Stimulated activated CD4-positive, alpha-beta T cell treated with anti-CD3 and anti-CD28 coated beads, Interleukin-1b, Interleukin-23, amount 100 ng/mL, for 4 hours (primary cell): ENCODE data around the gene OSBPL2.

Experiments
- DNase-seq, 2 donors: peaks; one replicate each; pipeline ENCODE4 v3.0.0-alpha.2; 2020; ENCODE audit warnings: low read depth in 2 of 2

Gene OSBPL2

DNA sequence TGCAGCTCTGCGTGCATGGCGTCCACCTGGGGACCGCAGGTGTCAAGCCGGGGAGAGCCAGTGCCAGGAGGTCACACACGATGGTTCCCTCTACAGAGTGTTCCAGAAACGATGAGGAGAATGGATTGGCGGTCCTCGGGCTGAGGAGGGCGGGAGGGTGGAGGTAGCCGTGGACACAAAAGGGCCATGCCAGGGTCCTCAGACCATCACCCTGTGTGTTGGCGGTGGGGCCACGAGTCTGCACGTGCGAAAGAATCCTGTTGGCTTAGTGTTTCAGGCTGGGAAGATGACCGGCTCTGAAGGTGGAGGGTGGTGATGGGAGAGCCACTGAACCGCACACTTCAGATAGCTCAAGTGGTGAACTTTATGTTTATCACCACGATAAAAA lies 31.9 kb upstream of the OSBPL2 start:
- DNase-seq: no peak

DNA sequence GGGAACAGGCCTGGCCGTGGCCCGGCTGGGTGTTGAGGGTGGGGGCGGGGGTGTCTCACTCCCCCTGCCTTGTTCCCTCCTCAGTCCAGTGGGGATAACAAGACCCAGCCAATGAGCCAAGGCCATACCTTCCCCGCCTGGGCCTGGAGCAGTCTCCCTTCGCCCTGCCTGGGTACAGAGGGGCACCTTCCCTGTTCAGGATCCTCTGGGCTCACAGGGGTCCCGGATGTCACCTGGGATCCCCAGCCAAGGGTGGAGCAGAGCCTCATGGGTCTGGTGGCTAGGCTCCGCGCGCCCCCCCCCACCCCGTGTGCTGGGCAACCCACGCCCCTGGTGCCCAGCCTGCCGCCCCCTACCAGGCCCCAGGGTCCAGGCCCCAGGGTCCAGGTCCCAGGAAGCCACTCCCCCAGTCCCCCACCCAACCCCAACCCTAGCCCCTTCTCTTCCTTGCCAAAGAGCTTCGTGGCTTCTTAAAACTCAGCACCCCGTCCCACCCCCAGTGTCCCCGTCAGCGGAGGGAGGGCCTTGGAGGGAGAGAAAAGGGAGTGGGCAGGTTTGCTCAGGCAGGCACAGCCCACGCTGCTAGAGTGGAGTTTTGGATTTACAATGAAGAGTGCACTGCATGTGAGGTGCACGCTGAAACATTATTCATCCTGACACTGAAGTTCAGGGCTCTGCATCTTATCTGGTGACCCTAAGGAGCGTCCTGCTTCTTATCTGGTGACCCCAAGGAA lies 30.1 kb upstream of the OSBPL2 start:
- DNase-seq: no peak

DNA sequence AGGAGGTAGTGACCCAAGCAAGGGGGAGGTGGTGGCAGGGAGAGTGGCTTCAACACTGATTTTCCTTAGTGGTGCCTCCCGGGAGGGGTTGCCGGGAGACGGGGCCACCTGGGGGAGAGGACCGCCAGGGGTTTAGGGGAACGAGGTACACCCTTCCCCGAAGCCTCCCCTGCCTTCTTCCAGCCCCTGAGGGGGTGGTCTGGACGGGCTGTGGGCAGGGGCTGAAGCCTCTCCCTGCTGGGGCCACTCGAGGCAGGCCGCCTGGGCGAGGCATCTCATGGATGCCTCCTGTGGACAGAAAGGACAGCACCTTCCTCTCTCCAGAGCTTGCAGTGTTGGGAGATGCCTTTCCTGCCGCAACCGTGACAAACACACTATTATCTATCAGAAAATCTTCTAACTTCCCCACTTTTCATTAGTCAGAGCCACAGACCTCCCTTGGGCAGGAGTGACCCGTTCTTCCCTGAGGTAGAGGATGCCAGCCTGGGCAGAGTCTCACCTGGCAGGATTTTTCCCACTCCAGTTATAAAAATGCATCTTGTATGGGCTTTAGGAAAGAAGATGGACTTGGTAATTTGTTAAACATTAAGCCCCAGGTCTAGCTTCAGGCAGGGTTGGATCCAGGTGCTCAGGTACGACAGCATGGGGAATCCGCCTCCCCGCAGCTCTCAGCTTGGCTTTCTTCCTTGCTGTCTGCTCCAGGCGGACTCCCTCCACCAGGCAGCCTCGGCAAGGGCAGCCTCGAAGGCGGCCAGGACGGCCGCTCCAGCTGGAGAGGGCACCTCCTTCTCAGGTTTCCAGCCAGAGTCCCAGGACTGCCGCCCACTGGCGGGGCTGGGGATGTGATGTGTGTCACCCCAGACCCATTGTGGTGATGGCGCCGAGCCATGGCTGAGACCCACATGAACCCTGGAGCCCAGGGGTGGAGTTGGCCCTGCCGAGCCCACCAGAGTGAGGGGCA lies 29.2 kb upstream of the OSBPL2 start:
- DNase-seq: no peak

DNA sequence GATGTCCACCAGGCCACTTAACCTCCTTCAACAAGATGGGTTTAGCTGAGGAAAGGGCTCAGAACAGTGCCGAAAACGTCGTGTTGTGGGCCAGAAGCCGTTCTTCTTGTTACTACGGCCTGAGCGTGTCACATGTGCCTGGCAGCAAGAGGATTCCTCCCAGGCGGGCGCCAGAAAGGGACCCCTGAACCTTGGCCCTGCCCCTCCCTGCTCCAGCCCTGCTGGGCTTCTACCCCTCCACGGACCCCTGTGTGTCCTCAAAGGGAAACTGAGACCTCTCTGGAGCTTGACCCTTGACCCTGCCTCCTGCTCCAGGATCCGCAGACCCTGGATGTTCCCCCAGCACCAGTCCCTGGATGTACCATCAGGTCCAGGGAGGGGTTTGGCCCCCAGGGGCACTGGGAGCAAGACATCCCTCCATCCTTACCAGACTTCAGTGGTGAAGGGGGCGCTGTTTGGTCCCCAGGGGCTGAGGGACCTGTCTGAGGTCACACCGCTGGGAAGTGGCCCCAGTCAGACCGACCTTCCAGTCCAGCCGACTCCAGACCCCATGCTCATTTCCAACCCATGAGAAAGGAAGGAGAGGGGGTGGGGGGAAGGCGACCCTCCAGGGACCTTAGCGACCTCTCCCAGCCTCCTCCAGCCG lies 28.3 kb upstream of the OSBPL2 start:
- DNase-seq: no peak

DNA sequence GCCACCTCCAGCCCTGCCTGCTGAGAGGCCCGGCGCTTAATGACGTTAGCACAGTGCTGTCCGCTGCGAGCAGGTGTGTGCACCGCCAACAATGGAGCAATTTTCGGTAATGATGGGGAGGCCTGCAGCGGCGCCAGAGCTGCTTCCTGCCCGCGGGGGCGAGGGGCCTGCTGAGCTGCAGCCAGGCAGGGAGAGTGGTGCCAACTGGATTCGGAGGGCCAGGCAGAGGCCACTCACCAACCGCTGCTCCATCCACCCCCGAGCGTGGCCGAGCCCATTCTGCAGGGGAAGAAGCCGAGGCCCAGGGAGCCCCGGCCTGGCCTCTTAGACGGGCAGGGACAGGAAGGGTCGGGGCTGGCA lies 27.8 kb upstream of the OSBPL2 start:
- no peak for DNase-seq

DNA sequence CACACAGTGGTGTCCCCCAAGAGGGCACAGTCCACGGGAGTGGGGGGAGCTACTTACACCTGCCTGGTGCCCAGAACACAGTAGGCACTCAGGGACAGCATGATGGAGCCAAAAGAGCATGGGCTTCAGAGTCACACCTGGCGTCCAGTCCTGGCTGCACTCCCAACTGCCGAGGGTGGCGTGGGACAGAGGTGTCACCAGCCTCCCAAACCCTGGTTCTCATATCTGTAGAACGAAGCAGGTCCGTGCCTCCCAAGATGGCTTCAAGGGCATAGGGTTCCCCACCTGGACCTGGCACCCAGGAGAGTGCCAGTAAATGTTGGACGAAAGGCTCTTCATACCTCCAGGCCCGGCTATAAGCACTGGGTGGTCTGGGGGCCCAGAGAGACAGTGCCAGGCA lies 27.1 kb upstream of the OSBPL2 start:
- no peak for DNase-seq

DNA sequence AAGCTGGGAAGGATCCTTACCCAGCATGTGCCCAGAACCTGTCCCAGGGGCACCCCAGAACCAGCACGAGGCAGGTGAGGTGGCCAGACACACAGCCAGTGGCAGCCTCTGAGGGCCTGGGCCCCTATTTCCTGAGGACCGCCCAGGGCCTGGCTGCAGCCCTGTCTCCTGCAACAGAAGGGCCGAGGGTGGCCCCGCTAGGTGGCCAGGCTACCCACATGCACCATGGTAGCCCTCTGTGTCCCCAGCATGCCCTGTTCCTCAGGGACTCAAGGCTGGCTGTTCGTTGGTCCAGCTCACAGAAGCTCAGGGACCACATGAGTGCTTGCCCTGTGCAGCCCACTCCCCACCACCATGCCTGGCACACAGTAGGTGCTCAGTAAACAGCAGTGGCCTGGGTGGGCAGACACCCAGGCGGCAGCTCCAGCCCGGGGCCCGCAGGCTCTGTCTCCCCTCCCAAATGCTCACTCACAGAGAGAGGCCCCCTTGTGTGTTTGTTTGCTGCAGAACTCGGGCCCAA lies 26.5 kb upstream of the OSBPL2 start:
- no peak for DNase-seq

DNA sequence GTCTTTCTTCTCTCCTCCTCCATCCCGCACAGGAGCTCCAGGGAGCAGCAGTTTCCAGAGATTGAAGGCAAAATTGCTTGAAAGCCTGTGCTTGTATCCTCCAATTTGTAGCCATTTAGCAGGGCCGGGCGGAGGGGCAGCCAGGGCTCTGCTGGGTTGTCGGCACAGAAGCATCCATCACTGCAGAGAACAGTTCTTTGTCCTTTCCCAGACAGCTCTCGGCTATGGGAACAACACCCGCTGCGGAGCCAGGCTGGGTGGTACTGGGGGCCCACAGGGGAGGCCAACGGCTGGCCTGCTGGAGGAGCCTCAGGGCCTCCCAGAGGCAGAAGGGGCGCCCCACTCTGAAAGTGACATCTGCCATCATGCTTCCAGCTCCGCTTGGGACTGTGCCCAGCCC lies 26.0 kb upstream of the OSBPL2 start:
- no peak for DNase-seq

DNA sequence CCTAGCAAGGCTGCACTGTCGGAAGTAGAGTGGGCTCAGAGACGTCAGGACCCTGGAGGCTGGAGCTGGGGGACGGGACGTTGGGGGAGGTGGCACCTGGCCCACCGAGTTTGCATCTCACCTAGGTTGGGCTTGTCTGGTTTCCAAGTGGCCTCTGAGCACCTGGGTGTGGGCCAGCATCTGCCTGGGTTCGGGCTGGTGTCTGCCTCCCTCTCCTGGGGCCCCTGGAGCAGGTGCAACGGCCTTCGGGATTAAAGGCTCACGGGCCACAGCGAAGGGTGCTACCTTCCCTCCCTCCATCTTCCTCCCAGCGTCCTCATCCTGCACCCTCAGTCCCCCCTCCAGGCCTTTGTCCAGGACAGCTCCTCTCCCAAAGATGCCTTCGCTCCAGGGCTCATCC lies 24.3 kb upstream of the OSBPL2 start:
- no peak for DNase-seq

DNA sequence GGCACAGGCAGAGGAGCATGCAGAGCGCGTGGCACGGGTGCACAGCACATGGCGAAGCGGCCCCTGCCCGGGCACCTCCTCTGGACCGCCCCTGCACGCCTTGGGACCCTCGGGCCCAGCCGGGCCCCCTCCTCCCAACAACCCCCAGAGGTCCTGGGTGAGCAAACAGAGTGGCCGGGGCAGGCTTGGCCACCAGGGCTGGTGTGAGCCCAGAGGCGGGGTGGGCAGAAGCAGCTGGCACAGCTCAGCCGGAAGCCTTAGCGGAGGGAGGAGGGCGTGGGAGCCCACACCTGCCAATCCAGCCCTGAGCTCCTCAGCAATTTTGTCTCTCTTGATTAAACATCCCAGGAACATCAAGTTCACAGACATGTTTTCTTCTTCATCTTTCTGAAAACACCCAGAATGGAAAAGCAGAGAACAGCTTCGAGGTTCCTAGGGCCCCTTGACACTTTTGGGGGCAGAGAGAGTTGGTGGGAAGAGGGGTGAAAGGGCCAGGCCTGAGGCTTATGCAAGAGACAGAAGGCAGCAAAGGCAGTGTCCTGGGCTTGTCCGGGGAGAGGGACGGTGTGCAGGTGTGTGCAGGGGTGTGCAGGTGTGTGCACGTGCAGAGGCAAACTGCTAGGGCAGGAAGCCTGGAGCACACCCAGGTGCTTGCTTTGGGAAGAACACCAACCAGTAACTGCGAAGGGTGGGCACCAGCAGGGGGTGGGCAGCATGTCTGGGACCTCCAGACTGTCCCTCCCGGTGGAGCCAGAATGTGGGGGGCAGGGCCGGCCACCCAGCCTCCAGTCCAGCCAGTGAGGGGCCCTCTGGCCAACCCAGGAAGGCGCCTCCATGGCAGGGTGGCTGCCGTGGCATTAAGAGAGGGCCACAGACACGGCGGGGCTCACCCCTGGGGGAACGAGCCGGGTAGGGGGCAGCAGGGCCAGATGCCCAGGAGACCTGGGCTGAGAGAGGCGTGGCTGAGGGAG lies 23.0 kb upstream of the OSBPL2 start:
- DNase-seq: no peak

DNA sequence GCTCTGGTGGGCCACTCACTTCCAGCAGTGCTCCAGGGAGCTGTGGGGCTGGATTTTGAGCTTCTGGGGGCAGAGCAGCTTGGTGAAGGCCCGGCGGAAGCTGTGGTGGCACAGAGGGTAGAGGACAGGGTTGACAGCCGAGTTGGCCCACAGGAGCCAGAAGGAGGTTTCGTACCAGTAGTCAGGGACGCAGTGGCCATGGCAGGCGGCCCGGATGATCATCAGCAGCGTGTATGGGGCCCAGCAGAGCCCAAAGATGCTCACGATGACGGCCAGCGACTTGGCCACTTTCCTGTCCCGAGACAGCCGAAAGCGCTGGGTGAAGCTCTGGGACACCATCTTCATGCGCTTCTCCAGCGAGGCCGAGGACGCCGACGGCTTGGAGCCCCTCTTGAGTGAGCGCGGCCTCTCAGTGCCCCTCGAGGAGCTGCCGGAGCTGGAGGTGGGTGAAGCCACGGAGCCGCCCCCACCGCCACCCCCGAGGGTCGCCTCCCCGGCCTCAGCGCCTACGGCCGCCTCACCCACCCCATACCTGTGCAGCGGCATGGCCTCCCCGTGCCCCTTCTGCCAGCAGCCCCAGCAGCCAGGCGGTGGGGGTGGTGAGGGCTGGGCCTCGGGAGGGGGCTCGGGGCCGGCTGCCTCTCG lies 22.2 kb upstream of the OSBPL2 start:
- DNase-seq: no peak

DNA sequence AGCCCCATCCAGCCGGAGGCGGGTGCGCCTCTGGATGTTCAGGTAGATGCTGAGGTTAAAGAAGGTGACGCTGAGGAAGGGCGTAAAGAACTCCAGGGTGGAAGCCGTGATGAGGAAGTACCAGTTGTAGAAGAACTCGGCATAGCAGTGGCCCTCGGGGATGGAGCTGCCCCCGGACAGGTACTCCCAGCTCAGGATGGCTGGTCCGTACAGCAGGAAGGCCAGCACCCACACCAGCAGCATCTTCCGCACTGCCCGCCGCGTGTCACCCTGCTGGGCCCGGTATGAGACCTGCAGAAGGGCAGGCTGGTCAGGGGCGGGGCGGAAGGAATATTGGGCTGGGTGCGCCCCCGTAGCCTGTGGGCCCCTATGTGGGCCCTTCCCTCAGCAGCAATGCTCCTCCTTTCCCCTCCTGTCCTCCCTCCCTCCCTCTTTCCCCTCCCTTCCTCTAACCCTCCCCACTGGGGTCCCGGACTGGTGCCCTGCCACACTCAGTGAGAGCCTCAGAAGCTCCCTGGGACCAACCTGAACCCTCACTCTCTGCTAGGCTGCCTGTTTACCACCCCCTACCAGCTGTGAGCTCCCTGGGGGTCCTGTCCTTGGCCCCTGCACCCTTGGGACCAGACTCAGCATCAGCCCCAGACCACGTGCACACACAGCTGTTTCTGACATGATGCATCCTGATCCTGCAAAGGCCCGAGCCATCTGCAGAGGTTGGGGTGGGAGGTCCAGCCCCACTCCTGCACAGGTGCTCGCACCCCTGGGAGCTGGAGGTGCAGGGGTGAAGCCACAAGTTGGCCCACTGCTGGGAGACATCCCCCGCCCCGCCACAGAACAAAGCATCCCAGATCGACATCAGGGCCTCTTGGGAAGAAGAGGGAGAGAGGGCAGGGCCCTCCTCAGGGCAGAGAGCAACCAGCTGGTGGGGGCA lies 21.4 kb upstream of the OSBPL2 start:
- no peak for DNase-seq

DNA sequence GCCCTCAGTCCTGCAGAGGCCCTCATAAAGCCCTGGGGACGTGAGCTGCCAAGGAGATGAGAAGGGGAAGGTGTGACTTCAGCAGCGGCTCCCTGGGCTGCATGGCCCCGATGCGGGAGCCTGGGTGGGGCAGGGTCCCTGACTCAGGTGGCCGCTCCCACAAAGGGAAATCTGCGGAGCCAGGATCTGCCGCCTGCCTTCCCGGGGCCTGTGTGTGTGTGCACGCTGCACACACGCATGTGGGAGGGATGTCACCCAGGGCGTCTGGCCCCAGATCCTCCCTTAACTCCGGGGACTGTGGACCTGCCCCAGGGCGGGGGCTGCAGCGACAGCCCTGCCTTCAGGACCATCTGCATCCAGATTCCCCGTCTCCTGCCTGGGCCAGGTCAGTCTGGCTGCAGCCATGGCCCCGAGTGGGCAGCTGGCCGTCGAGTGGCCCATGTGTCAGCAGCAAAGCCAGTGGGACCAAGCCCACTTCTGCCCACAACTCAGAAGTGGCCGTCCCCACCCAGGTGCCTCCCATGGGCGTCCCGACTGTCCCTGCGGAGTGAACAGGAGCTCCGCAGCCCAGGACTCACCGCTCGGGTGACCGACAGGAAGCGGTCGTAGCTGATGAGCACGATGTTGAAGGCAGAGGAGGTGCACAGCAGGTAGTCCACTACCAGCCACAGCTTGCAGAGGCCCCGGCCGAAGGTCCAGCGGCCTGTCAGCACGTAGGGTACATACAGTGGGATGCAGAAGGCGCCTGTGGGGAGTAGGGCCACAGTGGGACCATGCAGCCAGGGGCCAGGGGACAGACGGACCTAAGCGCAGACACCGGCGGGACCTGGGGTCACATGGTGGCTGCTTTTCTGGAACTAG lies 20.2 kb upstream of the OSBPL2 start:
- DNase-seq: no peak

DNA sequence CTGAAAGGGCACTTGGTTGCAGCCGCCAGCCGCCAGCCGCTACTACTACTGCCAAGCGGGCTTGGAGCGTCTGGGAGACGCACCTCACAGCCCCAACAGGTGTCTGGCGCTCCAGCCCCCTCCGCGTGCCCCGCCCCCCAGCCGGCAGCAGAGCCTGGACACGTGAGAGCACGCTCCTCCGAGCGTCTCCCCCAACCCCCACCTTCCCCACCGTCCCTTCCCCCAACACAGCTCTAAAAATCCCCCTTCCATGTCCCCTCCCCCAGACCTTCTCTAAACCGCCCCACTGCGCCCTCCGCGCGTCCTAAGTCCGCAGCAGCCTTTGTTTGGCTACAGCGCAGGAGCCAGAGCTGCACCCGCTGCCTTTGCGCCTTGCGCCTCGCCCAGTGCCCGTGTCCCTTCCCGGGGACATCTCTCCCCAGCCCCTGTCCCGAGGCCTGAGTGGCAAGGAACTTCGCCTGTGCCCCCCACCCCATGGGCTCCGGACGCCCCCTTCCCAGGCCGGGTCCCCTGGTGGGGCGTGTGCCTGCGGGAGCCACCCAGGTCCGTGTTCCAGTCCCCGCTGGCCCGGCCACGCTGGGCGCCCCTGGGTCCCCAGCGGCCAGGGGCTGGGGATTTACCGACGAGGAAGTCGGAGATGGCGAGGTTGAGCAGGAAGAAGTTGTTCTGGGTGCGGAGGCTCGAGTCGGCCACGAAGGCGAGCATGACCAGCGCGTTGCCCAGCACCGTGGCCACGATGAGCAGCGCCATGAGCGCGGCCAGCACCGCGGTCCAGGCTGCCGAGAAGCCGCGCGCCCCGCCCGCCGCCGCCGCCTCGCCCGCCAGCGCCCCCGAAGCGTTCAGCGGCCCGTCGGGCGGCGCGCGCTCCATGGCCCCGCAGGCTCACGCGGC lies 19.0 kb upstream of the OSBPL2 start:
- no peak for DNase-seq

DNA sequence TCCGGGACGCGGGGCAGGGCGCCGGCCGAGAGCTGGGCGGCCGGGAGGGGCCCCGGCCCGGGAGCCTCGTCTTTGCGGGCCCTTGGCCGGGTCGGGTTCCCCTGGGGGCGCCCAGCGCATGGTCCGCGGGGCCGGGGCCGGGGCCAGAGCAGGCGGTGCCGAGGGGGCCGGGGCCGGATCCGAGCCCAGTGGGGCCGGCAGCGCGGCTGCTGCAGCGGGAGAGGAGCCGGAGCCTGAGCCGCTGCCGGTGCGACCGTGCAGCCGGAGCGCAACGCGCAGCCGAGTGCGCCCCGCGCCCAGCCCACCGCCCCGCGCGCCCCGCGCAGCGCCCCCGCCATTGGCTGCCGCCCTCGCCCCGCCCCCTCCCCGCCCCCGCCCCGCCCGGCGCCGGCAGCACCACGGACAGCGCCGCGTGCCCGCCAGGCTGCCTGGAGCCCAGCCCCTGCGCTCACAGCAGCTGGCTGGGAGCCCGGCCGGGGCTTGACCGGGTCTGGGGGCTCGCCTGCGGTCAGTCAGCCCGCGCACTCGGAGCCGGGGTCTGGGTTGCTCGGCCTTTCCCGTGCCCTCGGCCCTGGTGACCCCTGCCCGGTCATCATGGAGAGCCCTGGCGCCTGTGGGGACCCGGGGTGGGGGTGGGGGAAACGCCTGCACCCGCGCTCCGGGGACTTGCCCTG lies 18.2 kb upstream of the OSBPL2 start, which contains the start of gene HRH3:
TSS of gene HRH3 (minus strand) at position 287 of the 674 bp plus-strand sequence. CDS start 308 bp downstream, outside the sequence.
- DNase-seq: peak; percentile 11 to 42

DNA sequence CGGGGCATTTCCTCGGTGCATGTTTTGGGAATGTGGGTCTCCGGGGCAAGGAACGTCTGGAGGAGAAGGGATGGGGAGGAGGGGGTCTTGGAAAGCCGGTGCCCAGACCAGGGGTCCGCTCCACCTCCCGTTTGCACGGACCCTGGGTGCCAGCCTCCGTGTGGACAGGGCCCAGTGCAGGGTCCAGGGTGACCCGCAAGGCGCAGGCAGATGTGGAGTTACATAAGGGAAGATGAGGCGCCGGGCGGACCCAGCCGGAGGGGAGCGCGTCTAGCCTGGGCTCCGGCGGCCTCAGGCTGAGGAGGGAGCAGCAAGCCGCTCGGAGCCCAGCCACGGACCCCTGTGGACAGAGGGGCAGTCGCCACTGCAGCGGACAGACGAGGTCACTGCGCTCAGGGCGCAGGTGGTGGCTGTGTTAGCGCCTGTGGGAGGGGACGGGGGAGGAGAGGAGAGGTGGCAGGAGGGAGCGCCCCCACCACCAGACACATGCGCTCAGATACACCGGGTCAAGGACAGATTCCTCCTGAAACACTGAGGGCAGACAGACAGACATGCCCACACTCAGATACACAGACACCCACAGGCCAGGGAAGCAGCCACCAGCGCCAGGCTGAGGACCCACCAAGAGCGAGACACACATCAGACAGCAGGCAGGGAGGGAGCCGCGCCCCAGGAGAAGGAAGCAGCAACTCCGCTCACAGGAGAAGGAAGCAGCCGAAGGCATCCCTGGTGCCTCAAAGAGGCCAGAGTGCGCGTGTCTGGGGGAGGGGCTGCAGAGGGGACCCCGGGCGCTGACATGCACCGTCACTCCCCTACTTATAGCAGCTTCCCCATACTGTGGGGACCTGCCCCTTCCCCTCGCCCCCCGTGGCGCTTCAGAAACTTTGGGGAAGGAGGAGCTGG lies 17.4 kb upstream of the OSBPL2 start:
- no peak for DNase-seq
